Measurements from ENCODE around the gene MACROD2.

MACROD2 gene

DNA sequence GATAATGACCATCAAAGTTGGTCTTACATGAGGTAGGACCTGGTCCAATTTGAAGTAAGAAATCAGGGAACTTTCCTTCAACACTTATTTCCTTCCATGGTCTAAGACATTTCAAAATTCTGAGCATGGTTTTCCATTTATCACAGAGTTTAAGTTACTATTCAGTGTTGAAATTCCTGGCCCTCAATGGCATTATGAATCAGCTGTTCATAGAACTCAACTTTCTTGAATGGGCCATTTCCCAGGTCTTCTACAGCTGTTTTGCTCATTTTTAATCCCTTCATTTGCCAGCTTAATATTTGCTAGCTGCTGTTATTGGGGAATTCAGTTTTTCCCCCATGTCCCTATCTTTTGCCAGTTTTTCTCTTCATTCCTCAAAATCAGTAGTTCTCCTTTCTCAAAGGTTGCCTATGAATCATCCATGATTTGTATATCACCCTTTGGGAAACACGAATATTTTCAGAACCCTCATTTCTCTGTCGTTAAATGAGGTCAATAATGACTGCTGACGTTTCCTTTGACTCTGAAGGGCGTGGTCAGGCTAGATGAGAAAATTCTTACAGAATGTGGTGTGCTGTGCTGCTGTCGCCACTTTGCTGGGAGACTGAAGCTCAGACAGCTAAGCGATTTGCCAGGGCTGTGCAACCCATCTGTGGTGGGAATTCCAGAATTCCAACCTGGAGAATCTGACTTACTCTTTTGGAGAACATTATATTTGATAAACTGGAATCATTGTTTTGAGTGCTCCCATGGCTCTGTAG lies 558.6 kb downstream of the MACROD2 start:
- DNase-seq, result no peak

DNA sequence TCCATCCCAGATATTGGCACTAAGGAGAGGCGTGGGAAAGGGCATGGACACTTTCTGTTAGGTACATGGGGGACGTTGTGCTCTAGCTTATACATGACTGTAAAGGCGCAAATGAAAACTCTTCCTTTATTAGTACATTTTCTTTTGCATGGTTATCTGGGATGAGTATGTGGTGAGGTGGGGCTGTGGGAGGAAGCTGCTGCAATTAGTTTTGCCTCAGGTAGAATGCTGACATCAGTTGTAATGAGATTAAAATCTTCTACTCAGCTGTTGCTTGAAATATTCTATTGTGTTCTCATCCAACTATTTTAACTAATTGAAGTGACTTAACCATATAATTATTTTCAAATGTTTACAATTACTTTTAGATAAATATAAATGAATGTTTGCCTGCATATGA lies 560.4 kb downstream of the MACROD2 start:
- DNase-seq, result no peak

DNA sequence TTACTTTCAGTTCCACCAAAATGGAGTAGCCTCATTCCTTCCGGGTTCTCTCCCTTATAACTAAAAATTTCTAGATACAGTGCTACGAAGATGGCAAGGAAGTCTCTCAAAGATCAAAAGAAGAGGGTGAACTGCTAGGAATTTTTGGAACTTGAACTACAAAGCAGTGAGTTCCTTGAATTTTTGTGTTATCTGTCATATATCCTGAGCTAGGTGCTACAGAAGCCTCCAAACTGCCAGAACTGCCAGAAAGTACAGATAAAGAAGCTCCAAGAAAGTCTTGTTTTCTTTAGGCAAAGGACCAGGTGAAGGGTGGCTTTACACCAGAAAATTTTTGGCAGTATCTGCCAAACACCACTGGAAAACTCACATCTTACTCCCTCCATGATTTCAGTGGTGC lies 560.9 kb downstream of the MACROD2 start:
- no peak for DNase-seq

DNA sequence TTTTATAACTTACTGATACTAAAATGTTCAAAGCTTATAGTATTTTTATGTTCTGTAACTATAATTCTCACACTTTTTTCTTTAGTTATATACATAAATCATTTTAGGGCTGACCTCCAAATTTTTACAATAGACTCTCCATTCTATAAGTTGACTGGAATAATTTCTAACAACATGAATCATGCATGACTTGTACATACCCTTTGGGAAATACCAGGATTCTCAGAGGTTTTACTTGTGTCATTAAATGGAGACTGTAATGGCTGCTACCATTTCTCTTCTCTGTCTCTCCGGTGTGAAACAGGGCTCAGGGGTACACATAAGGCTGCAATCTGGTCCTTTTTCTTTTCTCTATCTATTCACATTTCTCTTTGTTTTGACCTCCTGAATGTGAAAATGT lies 564.3 kb downstream of the MACROD2 start:
- no peak for DNase-seq

DNA sequence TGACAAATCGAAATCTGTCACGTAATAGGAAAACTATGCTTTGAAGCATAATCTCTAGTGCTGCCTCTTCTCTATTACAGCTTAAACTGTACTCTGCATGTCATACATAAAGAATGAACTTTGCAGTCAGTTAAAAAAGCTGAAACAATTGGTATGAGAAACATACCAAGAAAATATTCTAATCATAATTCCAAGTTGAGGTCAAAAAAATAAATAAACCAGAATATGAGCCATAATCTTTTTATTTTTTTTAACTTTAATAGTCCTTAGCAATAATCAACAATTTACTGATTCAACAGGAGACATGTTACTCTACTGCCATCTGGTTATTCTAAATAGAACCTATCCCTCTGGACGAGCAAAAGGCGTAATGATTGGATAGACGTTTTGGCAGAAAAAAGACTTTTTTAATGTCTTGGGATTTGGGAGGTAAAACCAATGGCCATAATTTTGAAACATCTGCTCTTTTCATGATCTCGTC lies 566.5 kb downstream of the MACROD2 start:
- peak; percentile 82 for DNase-seq

- DNase-seq, result no peak
Observed at GRCh38 chr20:14562981-14563380, 567.7 kb downstream of the MACROD2 start.

DNA sequence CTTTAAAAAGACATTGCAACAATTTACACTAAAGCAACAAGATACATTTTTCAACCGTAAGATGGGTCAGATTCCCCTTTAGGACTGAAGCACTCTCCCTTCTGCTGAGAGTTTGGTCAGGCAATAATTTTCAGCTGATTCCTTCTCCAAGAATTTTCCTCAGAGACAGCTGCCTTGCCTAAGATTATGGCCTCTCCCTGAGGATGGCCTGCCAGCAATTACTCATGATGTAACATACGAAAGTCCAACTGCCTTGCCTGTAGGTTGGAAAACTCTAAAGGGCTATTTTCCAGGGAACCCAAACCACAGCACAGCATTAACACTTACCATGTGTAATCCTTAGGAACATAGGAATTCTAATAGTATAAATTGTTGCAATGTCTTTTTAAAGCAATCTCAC lies 571.2 kb downstream of the MACROD2 start:
- peak; percentile 49 for DNase-seq

DNA sequence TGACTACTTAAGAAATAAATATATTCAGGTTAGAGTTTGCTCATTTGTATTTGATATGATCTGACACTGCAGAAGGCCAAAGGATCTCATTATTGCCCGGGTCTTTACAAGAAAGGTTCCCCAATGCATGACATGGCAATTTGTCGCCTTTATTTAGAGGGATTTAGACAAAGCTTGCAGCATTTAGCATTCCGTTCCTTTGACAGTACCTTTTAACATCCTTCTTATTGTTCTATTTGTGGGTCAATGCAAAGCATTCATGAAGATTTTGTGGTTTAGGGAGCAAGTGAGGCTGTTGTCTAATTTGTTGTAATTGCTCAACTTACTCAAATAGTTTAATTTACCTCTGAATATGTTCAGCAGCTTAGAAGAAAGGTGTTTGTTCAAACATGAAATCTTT lies 572.9 kb downstream of the MACROD2 start:
- DNase-seq, result no peak

DNA sequence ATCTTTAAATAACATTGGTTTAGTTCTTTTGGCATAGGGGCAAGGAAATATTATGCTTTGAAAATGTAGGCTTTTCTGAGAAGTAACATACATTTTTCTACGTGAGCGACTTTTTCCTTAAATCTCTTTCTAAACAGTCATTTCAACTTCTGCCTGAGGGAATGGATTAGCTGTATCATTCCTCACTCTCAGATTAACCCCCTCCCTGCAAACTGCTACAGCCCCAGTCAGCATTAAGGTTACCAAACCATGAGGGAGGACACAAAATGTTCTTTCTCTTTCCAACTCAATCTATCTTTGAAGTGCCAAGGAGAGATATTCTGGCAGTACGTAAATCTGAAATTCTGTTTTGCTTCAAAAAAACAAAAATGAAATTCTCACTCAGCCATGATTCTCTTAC lies 573.4 kb downstream of the MACROD2 start:
- DNase-seq, result no peak

DNA sequence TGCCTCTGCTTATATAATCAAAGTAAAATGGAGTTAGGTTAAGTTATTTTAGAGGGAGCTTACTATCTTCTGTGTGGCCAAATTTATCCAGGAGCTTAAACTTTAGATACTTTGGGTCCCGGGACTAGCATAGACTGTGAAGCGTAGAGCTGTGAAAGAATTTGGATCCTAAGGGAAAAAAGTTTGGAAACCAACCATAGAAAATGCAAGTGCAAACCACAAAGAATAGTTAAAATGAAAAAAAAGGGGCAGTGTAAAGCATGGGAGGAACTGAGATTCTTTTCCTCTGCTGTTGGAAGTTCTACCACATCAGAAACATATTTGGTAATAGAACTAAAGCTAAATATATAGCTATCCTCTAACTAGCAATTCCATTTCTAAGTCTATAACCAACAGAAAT lies 574.3 kb downstream of the MACROD2 start:
- DNase-seq, result no peak

- no peak for DNase-seq
Observed at GRCh38 chr20:14570811-14571210, 575.5 kb downstream of the MACROD2 start.

- no peak for DNase-seq
Observed at GRCh38 chr20:14573676-14574075, 578.4 kb downstream of the MACROD2 start.

GRCh38 chr20:14576196-14576877 lies 581.0 kb downstream of the MACROD2 start:
- DNase-seq, result no peak

- DNase-seq, result no peak
Observed at GRCh38 chr20:14580418-14581074, 585.2 kb downstream of the MACROD2 start.

- DNase-seq, result no peak
Observed at GRCh38 chr20:14581731-14582130, 586.4 kb downstream of the MACROD2 start.

- peak; percentile 37 for DNase-seq
Observed at GRCh38 chr20:14582855-14583254, 587.5 kb downstream of the MACROD2 start.

DNA sequence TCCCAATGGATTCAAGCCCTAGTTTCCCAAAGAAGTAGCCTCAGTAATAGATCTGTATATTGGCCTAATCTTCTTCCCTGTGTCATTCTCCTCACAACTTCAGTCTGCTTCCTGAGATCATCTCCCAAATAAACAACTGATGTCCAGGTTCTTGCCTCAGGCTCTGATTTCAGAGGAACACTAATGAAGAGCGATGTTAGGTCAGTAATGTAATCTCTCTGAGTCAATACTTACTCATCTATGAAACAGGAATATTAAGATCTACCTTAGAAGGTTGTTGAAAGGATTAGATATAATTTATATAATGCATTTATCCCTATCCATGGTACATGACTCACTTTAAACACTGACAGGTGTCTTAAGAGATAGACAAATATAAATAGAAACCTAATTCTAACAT lies 588.1 kb downstream of the MACROD2 start:
- DNase-seq, result peak; percentile 40

GRCh38 chr20:14589383-14589782 lies 594.1 kb downstream of the MACROD2 start:
- DNase-seq, result no peak

DNA sequence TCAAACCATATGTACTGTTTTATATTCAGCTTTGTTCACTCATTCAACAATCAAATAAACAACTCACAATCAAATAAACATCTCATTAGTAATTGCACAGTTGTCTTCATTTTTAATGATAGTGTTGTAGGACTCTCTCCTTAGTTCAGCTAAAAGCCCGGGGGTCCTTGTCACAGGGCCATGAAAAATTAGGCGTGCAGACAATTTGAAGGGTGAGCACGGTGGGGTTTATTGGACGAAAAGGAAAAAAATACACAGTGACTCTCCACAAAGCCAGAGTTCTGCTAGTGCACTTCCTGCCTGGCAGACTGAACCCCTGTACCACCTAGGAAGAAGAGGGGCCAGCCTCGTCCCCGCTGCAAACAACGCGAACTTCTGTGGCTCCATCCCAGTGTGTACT lies 599.7 kb downstream of the MACROD2 start:
- no peak for DNase-seq

DNA sequence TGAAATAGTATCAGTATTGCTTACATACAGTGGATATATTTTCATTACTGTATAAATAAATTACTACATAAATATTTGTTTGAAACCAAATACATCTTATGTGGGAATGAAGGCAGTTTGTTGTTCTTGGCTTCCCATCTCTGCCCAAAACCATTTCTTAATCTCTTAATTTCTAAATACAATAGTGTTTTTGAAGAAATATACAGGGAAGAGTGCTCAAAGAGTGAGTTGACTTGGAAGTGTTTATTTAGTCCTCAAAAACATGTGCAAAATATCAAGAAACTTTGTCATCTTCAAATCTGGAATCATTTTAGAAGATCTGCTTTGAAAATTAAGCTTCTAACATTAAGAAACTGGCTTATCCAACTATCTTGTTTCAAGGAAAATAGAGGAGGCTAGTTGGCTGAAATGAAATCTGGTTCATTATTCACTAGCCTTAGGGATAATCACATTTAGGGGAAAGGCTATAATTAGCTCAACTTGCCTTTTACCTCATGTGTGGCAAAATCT lies 601.9 kb downstream of the MACROD2 start:
- DNase-seq, result no peak

DNA sequence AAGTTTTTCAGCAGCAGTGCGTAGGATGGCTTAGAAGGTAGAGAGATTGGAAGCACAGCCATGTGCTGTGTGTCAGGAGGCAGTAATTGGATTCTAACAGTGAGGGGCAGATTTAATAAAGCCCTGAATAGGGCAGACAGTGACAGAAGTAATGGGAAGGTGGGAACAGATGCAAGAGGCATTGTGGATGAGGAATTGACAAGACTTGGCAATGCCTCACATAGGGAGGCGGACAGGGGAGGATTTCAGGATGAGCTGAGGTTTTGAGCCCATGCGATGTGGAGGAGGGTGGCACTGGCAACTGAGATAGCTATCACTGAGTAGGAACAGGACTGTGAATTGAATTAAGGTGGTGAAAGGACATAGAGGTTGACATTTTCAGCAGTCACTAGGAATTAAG lies 604.3 kb downstream of the MACROD2 start:
- no peak for DNase-seq

- no peak for DNase-seq
Observed at GRCh38 chr20:14600527-14600926, 605.2 kb downstream of the MACROD2 start.

GRCh38 chr20:14604143-14604542 lies 608.8 kb downstream of the MACROD2 start:
- DNase-seq, result no peak

Measured in HCEC 1CT (cell line).